CD4-positive, alpha-beta T cell treated with Interleukin-4 for 4 hours (primary cell): ENCODE measurements around the gene TWNK.
"Not testable (repeated sequence)": the region's sequence is repeated elsewhere in the genome, so short reads cannot be mapped to it uniquely, and the experiment has no call there.

Source experiments
- DNase-seq: peaks from one replicate; pipeline ENCODE4 v3.0.0-alpha.2; 2020

The TWNK gene

GRCh38 chr10:100975397-100975796 lies 11.9 kb upstream of the TWNK start:
- DNase-seq = not testable (repeated sequence)

GRCh38 chr10:100976906-100977305 lies 10.4 kb upstream of the TWNK start:
- no peak for DNase-seq

GRCh38 chr10:100977436-100977835 lies 9.9 kb upstream of the TWNK start:
- no peak for DNase-seq

DNA sequence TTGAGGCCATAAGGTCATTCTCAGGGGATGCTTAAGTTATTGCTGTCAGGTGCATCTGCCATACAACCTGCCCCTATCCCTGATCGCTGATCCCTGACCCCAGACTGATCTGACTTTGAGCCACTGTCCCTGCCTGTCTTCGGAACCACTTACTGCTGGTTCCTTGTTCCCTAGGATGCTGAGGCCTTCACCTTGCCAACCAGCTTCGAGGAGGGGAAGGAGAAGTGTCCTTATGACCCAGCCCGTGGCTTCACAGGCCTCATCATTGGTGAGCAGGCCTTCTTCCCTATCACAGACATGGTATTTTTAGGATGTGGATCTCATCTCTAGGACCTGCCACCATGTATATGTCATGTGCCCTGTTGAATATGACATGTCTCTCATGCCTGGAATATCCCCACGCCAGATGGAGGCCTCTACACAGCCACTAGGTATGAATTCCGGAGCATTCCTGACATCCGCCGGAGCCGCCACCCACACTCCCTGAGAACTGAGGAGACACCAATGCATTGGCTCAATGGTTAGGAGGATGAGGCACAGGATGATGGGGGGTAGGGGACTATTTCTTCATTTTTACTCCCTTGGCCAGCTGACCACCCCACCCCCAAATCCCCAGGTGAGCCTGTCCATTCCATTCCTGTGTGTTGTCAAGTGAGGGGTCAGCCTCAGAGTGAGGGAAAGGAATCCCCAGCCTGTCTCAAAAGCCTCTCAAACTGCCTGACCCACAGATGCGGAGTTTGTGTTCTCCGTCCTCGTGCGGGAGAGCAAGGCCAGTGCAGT lies 9.0 kb upstream of the TWNK start:
- DNase-seq = no peak

DNA sequence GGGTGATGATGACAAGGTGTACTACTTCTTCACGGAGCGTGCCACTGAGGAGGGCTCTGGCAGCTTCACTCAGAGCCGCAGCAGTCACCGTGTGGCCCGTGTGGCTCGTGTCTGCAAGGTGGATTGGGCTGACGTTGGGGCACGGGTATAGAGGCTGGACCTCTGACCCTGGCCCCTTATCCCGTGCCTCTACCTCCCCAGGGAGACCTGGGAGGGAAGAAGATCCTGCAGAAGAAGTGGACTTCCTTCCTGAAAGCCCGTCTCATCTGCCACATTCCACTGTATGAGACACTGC lies 8.5 kb upstream of the TWNK start:
- no peak for DNase-seq

DNA sequence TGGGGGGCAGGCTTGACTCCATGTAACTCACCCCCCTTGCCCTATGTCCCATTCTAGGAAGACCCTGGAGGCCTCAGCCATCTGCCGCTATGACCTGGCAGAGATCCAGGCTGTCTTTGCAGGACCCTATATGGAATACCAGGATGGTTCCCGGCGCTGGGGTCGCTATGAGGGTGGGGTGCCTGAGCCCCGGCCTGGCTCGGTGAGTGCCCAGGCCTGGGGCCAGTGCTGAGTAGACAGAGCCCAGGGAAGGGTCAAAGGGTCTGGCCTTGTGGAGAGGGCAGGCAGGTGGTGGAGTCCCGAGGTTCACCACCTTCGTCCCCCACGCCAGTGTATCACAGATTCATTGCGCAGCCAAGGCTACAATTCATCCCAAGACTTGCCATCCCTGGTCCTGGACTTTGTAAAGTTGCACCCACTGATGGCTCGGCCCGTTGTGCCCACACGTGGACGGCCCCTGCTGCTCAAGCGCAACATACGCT lies 7.5 kb upstream of the TWNK start:
- no peak for DNase-seq

GRCh38 chr10:100980311-100980710 lies 7.0 kb upstream of the TWNK start:
- no peak for DNase-seq

- no peak for DNase-seq
These were observed 6.6 kb upstream of the TWNK start for GRCh38 chr10:100980711-100981110.

DNA sequence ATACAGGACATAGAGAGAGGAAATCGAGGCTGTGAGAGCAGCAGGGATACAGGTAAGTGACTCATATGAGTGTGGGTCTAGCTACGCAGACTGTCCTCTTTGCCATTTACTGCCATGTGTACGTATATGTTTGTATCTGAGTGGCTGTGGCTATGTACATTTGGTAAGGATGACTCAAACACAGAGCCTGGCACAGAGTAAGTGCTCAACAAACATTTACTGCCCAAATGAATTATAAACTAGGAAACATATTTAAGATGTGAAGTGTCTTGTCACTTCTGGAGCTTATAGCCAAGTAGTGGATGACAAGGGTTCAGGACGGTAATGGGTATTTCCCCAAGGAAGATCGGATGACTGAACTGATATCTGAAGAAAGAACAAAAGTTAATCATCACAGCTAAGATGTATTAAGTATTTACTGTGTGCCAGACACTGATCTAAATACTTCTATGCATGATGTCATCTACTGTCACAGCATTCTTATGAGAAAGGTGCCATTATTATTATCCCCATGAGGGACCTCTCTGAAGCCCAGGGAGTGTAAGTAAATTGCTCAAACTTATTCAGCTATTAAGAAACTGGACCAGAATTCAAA lies 6.1 kb upstream of the TWNK start:
- no peak for DNase-seq

DNA sequence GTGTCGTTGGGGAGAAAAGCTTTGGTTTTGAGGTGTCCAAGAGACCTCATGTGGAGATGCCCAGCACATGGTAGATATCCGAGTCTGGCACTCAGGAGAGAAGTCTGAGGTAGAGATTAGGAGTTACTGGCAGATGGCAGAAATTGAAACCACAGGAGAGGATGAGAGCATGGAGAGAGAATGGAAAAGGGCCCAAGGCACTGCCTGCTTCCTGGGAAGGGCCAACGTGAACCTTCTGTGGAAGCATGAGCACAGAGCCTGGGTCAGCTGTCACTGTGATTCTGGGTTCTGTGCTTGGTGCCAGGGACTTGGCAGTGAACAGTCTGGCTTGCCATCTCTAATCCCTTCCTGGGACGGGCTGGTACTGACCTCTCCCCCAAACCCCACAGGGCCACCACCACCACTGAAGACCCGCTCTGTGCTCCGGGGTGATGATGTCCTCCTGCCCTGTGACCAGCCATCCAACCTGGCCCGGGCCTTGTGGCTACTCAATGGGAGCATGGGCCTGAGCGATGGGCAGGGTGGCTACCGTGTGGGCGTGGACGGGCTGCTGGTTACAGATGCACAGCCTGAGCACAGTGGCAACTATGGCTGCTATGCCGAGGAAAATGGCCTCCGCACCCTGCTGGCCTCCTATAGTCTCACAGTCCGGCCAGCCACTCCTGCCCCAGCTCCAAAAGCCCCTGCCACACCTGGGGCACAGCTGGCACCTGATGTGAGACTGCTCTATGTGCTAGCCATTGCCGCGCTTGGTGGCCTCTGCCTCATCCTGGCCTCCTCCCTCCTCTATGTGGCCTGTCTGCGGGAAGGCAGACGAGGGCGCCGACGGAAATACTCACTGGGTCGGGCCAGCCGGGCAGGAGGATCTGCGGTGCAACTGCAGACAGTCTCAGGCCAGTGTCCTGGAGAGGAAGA lies 4.2 kb upstream of the TWNK start:
- no peak for DNase-seq

DNA sequence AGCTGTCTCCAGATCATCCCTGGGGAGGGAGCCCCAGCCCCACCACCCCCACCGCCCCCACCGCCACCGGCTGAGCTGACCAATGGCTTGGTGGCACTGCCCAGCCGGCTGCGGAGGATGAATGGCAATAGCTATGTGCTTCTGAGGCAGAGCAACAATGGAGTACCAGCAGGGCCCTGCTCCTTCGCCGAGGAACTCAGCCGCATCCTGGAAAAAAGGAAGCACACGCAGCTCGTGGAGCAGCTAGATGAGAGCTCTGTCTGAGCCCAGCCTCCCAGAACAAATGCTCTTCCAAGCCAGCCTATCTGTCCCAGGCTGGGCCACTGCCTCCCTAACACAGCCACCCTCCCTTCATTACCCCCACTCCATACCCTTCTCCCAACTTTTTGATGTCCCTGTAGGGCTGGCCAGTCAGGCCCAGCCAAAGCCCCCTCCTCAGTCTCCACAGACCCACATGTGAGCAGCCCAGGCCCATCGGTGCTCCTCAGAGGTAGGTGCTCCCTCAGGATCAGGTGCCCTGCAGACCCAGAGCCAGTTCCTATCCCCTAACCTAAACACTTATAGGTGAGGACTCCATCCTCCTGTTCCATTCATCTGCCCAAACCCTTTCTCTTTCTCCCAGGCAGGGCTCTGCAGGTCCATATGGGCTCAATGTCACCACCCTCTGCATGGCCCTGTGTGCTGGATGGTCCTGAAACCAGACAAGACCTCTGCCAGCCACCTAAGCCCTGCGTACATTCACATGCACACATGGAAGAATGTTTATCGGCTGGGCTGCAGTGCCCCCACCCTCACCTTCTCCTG lies 3.3 kb upstream of the TWNK start:
- no peak for DNase-seq

DNA sequence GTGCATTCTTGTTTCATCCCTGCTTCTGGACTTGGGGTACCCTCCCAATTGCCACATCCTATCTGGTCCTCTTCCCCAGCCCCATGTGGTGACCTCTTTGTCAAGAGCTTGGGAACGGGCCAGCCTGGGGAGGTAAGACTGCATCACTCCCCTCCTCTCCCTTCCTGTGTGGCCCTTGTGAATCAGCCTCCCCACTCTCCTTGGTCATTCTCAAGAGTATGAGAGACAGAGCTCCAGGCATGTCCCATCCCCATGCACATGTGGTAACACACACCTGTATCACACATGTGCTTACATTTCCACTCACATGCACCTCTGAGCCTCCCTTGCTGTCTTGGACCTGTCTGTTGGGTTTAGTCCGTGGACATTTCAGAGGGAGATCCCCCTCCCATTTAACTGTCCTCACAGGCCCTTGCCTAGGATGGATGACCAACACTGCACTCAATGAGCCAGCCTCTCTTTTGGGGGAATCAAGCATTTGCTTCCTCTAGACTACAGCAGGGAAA lies 2.6 kb upstream of the TWNK start:
- DNase-seq = no peak

- no peak for DNase-seq
These were observed 2.0 kb upstream of the TWNK start for GRCh38 chr10:100985336-100985735.

GRCh38 chr10:100986623-100986951 lies 756 bp upstream of the TWNK start:
- no peak for DNase-seq

- DNase-seq = no peak
These were observed 324 bp downstream of the TWNK start for GRCh38 chr10:100987685-100988049.

DNA sequence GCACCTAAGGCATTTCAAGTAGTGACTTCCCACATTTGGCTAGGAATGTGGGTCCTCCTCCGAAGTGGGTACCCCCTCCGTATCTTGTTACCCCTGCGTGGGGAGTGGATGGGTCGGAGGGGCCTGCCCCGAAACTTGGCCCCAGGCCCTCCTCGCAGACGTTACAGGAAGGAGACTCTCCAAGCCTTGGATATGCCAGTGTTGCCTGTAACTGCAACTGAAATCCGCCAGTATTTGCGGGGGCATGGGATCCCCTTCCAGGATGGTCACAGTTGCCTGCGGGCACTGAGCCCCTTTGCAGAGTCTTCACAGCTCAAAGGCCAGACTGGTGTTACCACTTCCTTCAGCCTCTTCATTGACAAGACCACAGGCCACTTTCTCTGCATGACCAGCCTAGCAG lies 823 bp downstream of the TWNK start:
- DNase-seq = no peak

DNA sequence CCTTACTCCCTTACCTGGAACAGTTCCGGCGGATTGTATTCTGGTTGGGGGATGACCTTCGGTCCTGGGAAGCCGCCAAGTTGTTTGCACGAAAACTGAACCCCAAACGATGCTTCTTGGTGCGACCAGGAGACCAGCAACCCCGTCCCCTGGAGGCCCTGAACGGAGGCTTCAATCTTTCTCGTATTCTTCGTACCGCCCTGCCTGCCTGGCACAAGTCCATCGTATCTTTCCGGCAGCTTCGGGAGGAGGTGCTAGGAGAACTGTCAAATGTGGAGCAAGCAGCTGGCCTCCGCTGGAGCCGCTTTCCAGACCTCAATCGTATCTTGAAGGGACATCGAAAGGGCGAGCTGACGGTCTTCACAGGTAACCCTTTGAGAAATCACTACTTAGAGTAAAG lies 1.7 kb downstream of the TWNK start:
- DNase-seq = no peak

DNA sequence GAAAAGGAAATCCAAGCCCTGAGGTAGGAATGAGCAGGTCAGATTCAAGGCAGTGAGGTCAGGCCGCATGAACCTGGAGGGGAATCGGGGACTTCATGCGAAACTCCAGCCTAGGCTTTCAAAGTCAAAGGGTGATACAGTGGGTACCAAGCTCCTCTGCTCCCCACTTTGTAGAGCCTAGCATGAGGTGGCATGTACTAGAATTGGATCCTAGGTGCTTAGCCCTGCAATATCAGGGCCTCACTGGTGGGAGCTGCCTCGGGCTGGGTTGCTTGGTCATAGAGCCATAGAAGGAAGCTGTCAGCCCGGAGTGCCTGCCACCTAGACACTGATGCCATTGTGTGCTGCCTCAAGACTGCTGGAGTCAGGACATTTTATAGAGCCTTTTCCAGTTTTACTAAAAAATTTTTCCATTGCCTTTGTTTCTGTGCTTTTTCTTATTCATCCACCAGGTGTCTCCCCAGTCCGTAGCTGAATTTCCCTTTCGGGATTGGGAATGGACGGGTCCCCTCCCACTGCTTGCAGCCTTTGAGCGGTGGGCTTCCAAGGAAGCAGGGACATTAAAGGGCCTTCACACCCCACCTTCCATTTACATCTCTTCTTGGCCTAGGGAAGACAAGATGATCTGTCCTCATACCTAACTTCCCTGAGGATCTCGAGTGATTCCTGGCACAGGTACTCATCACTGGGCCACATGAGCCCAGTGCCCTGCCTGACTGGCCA lies 6.8 kb downstream of the TWNK start:
- DNase-seq = no peak

GRCh38 chr10:100995181-100995580 lies 7.8 kb downstream of the TWNK start:
- no peak for DNase-seq

DNA sequence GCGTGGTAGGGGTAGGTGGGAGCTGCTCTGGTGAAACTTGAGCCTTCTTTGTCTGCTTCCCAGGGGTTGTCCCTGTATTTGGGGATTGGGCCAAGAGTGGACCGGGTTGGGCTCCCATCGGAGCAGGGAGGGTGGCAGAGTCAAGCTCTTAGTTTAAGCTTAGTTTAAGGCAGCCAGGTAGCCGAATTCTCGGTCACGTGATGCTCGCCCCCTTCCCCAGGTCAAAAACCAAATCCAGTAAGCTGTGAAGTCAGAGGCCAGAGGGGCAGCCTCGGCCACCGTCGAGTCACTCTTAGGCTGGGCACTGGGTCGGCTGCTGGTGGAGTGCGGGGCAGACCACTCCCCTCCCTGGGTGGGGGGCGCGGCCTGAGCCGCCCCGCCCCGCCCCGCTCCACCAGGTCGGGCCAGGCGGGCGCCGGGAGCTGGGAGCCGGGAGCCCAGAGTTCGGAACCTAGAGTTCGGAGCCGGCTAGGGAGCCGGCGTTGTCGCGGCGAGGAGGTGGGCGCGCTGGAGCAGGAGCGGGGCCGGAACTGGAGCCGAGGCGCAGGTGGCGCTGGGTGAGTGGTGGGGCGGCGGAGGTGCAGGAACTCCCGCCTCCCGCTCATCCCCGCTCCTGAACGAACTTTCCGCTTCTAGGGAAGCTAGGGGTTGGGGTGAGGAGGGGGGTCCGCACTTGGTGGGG lies 9.5 kb downstream of the TWNK start:
- DNase-seq = peak; percentile 10

GRCh38 chr10:100997360-100998182 lies 10.2 kb downstream of the TWNK start:
- DNase-seq = peak; percentile 59
